HepG2 (cell line): ENCODE data around the gene RHBDF2. TPM values are rescaled to one million over a fixed set of nuclear protein-coding genes. Genes with fewer than 3 reads are reported as not detected.

Experiments
- ATAC-seq: fragments of 200-7000 bp; cut with Tn5 transposase; 3 replicates; pipeline ENCODE4 v1.9.1; 2020; ENCODE audit warnings: mild to moderate bottlenecking, moderate library complexity
- BruUV-seq: library from RNA; stranded (reverse); fragments of 400-500 nt; replicated peaks from 2 replicates; lab custom pipeline; 2021; lab: Mats Ljungman, UMichigan
- CTCF ChIA-PET: fragments of 300-600 bp; formaldehyde crosslinking; extraction: SDS; loops from one replicate; lab custom pipeline; 2021; ENCODE audit warnings: low total read pairs, inconsistent platforms, low intra/inter-chr PET ratio; lab: Yijun Ruan, JAX
- POLR2A ChIA-PET: fragments of 350-600 bp; sonication (Branson Sonifier 250); formaldehyde crosslinking; loops from one replicate; lab custom pipeline; 2020; ENCODE audit warnings: antibody characterized with exemption, inconsistent platforms; lab: Yijun Ruan, JAX
- DNase-seq: peaks from one replicate; pipeline ENCODE4 v3.0.0-alpha.2; 2015; ENCODE audit warnings: low spot score
- FAIRE-seq: peaks from 3 replicates; lab custom pipeline; 2011; peaks lifted over from hg19 to GRCh38; lab: Jason Lieb, UNC
- H2AFZ ChIP-seq: one replicate; pipeline ENCODE4 v1.6.1; 2011; ENCODE audit warnings: low read length, inconsistent platforms
- H3K27ac ChIP-seq: fragments of 300-600 bp; 3 replicates; pipeline ENCODE4 v1.8.0; 2011; ENCODE audit warnings: mixed run types, mild to moderate bottlenecking, mixed read lengths, low read length, inconsistent platforms; ENCODE audit not compliant: insufficient read depth; ENCODE audit errors: extremely low read length
- H3K27me3 ChIP-seq, 2 experiments: fragments of 200-600 bp in 1 of 2; 2 replicates in 1 of 2; 3 replicates in 1 of 2; pipeline versions ENCODE4 v1.6.0 to v1.8.0; 2011; ENCODE audit warnings: low read length in 2 of 2, mild to moderate bottlenecking in 2 of 2, moderate library complexity in 2 of 2, inconsistent platforms in 1 of 2; ENCODE audit not compliant: insufficient read depth in 2 of 2, control insufficient read depth in 1 of 2
- H3K36me3 ChIP-seq, 2 experiments: fragments of 200-600 bp in 1 of 2; replicated peaks in 1 of 2; 2 replicates in 1 of 2; 3 replicates in 1 of 2; pipeline versions ENCODE4 v1.5.1 to v1.8.0; 2011; ENCODE audit warnings: low read length in 2 of 2, inconsistent platforms in 1 of 2; ENCODE audit not compliant: insufficient read depth in 2 of 2, control insufficient read depth in 1 of 2
- H3K4me1 ChIP-seq: 2 replicates; pipeline ENCODE4 v1.5.1; 2012; ENCODE audit warnings: low read length, inconsistent platforms; ENCODE audit not compliant: insufficient read depth
- H3K4me2 ChIP-seq: 2 replicates; pipeline ENCODE4 v1.6.0; 2011; ENCODE audit warnings: low read depth, low read length, inconsistent platforms
- H3K4me3 ChIP-seq, 3 experiments: fragments of 200-600 bp in 1 of 3; sonication (generic), shearing (Covaris generic) in 1 of 3; replicated peaks in 1 of 3; 2 replicates each; pipeline ENCODE4 v1.5.1; 2011 to 2016; ENCODE audit warnings: low read length in 3 of 3, inconsistent platforms in 2 of 3, low read depth in 2 of 3, mild to moderate bottlenecking in 2 of 3, control low read depth in 1 of 3, mixed read lengths in 1 of 3; ENCODE audit not compliant: insufficient read depth in 1 of 3
- H3K79me2 ChIP-seq: one replicate; pipeline ENCODE4 v1.6.1; 2011; ENCODE audit warnings: low read length, inconsistent platforms; ENCODE audit not compliant: insufficient read depth
- H3K9ac ChIP-seq: 2 replicates; pipeline ENCODE4 v1.6.0; 2011; ENCODE audit warnings: mild to moderate bottlenecking, low read depth, low read length, inconsistent platforms; ENCODE audit not compliant: insufficient read depth
- H3K9me3 ChIP-seq: 2 replicates; pipeline ENCODE4 v1.5.1; 2012; ENCODE audit warnings: mild to moderate bottlenecking, low read length
- H4K20me1 ChIP-seq: 2 replicates; pipeline ENCODE4 v1.6.0; 2011; ENCODE audit warnings: inconsistent platforms, mild to moderate bottlenecking, low read length, moderate library complexity; ENCODE audit not compliant: insufficient read depth
- RFX5 ChIP-seq: IDR thresholded peaks from 2 replicates; pipeline ENCODE4 v1.6.1; 2011; ENCODE audit warnings: low read depth, low read length, improper control_type of control experiment
- RFXANK ChIP-seq: IDR thresholded peaks from 2 replicates; pipeline ENCODE4 v1.6.1; 2016
- SP1 ChIP-seq, 2 experiments: fragments of 450-650 bp in 1 of 2; sonication (generic) in 1 of 2; formaldehyde crosslinking in 1 of 2; IDR thresholded peaks; 2 replicates each; pipeline versions ENCODE4 v1.4.0 to v1.6.1; 2016 to 2020; ENCODE audit warnings: missing genetic modification reagents in 1 of 2
- TARDBP ChIP-seq: sonication (generic); formaldehyde crosslinking; IDR thresholded peaks from 2 replicates; pipeline ENCODE4 v1.8.0; 2022; ENCODE audit warnings: mild to moderate bottlenecking, missing genetic modification reagents
- TGIF2 ChIP-seq: IDR thresholded peaks from 2 replicates; pipeline ENCODE4 v1.6.1; 2016; ENCODE audit warnings: control low read depth, missing compliant biosample characterization
- WGBS: methylation state at CpG from one replicate; pipeline ENCODE4 v1.1.6; 2017; ENCODE audit warnings: low lambda C conversion rate; 5-methylcytosine and 5-hydroxymethylcytosine counted together
- in situ Hi-C: cut with HindIII; loops from 2 replicates; pipeline ENCODE4 v1.10.0; 2017; ENCODE audit warnings: low pct_unique_long_range_greater_than_20kb; ENCODE audit not compliant: extremely low pct_ligation_motif_present
- intact Hi-C: fragments of 100-400 bp; cut with micrococcal nuclease; formaldehyde crosslinking; loops from one replicate; pipeline ENCODE4 v1.10.0; 2022; ENCODE audit not compliant: unreplicated experiment
- polyA plus RNA-seq, 8 experiments: library from polyadenylated mRNA; depleted of rRNA in 3 of 8; stranded (reverse) in 7 of 8; unstranded in 1 of 8; fragments of >200 nt; fragmentation: Illumina TruSeq in 4 of 8; extraction: Trizol in 4 of 8; gene quantifications; 2 replicates each; pipeline versions ENCODE4 v1.2.1 to v1.2.3, GENCODE V29; 2011 to 2016; ENCODE audit warnings: low read depth in 4 of 8, missing spikeins in 1 of 8, mixed read lengths in 1 of 8; ENCODE audit not compliant: insufficient read depth in 1 of 8
- total RNA-seq, 5 experiments: library from RNA; depleted of rRNA; stranded (reverse); fragments of >200 nt; fragmentation: Illumina TruSeq; extraction: Trizol; gene quantifications; 2 replicates each; pipeline ENCODE4 v1.2.3, GENCODE V29; 2016; ENCODE audit warnings: low read depth in 1 of 5
- TF ChIP-seq, protein P1 (sequence below): IDR thresholded peaks from 2 replicates; pipeline ENCODE4 v1.6.1; 2012; ENCODE audit warnings: inconsistent platforms
- TF ChIP-seq, protein P2 (sequence below): sonication (generic); formaldehyde crosslinking; IDR thresholded peaks from 2 replicates; pipeline ENCODE4 v1.5.0; 2020; ENCODE audit warnings: missing genetic modification reagents, mild to moderate bottlenecking, borderline replicate concordance
- TF ChIP-seq, protein P3 (sequence below): sonication (generic); formaldehyde crosslinking; IDR thresholded peaks from 2 replicates; pipeline ENCODE4 v1.5.0; 2020; ENCODE audit warnings: mild to moderate bottlenecking, missing genetic modification reagents, borderline replicate concordance
- TF ChIP-seq, protein P4 (sequence below): sonication (generic); formaldehyde crosslinking; IDR thresholded peaks from 2 replicates; pipeline ENCODE4 v1.4.0; 2020; ENCODE audit warnings: mild to moderate bottlenecking, missing genetic modification reagents

The RHBDF2 gene
- total and polyA plus RNA-seq, 2 of the 13 experiments (the other 11 are each of a cell fraction or from before 2014, with no cell fraction given): 7.8 to 24.2 TPM

DNA sequence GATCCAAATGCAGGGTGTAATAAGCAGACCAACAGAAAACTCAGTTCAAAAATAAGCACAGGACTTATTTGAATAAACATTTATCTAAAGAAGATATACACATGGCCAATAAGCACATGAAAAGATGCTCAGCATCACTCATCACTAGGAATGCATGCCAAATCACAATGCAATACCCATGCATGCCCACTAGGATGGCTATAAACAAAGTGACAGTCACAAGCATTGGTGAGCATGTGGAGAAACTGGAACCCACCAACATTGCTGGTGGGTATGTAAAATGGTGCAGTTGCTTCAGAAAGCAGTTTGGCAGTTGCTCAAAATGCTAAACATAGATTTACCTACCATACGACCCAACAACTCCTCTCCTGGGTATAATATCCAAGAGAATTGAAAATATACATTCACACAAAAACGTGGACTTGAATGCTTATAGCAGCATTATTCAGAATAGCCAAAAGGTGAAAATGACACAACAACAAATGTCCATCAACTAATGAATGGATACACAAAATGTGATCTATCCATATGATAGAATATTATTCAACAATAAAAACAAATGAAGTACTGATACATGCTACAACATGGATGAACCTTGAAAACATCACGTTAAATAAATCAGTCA is 68.4 kb downstream of the RHBDF2 start:
- ChIA-PET POLR2A (no interaction called here), CTCF (interaction anchor here (0.7 to 1.1 kb wide), 2 partner anchors 15 to 26 kb away, joined by 3 to 4 read pairs; no protein-coding TSS in a partner anchor)
- FAIRE-seq (peak; percentile 86), ATAC-seq (peak; percentile 81), DNase-seq (peak; percentile 41)
- in situ Hi-C loops: no loop called here
- Histone ChIP-seq H3K4me1 (peaks cover 22% of the 10 kb centered on the region), H3K4me2 (no peak overlapping the region), H3K4me3 (no peak overlapping the region), H4K20me1 (peaks cover 41% of the 10 kb centered on the region), H3K27ac (no peak overlapping the region), H3K27me3 (no peaks in the 10 kb centered on the region), H3K9me3 (no peaks in the 10 kb centered on the region), H3K79me2 (peaks cover 83% of the 10 kb centered on the region), H3K36me3 (peaks cover 4 to 16% of the 10 kb centered on the region in 2 experiments; a peak in 3 of 5 replicates), H2AFZ (no peak overlapping the region), H3K9ac (no peak overlapping the region)
- WGBS: 95% methylated on average over 3 of the region's 3 CpGs
- intact Hi-C loops: loop anchor here (2.0 kb wide), 1 partner anchor 24 kb away; no protein-coding TSS in a partner anchor
- BruUV-seq: no TSS peak
- 0 out of 2 replicates have a peak, but pooled peaks have one; percentile 33 for TF ChIP-seq TGIF2 (CRISPR knock-in tag)
- TF ChIP-seq RFX5: peak; percentile 96
- no peak for TF ChIP-seq SP1 (IDR thresholded peaks at IDR 0.05)
- no peak for TF ChIP-seq SP1 (CRISPR knock-in tag; IDR thresholded peaks at IDR 0.05)
- TF ChIP-seq, protein P1, sequence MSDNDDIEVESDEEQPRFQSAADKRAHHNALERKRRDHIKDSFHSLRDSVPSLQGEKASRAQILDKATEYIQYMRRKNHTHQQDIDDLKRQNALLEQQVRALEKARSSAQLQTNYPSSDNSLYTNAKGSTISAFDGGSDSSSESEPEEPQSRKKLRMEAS: no peak
- TF ChIP-seq, protein P2, sequence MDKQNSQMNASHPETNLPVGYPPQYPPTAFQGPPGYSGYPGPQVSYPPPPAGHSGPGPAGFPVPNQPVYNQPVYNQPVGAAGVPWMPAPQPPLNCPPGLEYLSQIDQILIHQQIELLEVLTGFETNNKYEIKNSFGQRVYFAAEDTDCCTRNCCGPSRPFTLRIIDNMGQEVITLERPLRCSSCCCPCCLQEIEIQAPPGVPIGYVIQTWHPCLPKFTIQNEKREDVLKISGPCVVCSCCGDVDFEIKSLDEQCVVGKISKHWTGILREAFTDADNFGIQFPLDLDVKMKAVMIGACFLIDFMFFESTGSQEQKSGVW (CRISPR knock-in tag): no peak
- TF ChIP-seq RFXANK (CRISPR knock-in tag): peak; percentile 83; the same call in 1 of the 2 replicates
- TF ChIP-seq, protein P3, sequence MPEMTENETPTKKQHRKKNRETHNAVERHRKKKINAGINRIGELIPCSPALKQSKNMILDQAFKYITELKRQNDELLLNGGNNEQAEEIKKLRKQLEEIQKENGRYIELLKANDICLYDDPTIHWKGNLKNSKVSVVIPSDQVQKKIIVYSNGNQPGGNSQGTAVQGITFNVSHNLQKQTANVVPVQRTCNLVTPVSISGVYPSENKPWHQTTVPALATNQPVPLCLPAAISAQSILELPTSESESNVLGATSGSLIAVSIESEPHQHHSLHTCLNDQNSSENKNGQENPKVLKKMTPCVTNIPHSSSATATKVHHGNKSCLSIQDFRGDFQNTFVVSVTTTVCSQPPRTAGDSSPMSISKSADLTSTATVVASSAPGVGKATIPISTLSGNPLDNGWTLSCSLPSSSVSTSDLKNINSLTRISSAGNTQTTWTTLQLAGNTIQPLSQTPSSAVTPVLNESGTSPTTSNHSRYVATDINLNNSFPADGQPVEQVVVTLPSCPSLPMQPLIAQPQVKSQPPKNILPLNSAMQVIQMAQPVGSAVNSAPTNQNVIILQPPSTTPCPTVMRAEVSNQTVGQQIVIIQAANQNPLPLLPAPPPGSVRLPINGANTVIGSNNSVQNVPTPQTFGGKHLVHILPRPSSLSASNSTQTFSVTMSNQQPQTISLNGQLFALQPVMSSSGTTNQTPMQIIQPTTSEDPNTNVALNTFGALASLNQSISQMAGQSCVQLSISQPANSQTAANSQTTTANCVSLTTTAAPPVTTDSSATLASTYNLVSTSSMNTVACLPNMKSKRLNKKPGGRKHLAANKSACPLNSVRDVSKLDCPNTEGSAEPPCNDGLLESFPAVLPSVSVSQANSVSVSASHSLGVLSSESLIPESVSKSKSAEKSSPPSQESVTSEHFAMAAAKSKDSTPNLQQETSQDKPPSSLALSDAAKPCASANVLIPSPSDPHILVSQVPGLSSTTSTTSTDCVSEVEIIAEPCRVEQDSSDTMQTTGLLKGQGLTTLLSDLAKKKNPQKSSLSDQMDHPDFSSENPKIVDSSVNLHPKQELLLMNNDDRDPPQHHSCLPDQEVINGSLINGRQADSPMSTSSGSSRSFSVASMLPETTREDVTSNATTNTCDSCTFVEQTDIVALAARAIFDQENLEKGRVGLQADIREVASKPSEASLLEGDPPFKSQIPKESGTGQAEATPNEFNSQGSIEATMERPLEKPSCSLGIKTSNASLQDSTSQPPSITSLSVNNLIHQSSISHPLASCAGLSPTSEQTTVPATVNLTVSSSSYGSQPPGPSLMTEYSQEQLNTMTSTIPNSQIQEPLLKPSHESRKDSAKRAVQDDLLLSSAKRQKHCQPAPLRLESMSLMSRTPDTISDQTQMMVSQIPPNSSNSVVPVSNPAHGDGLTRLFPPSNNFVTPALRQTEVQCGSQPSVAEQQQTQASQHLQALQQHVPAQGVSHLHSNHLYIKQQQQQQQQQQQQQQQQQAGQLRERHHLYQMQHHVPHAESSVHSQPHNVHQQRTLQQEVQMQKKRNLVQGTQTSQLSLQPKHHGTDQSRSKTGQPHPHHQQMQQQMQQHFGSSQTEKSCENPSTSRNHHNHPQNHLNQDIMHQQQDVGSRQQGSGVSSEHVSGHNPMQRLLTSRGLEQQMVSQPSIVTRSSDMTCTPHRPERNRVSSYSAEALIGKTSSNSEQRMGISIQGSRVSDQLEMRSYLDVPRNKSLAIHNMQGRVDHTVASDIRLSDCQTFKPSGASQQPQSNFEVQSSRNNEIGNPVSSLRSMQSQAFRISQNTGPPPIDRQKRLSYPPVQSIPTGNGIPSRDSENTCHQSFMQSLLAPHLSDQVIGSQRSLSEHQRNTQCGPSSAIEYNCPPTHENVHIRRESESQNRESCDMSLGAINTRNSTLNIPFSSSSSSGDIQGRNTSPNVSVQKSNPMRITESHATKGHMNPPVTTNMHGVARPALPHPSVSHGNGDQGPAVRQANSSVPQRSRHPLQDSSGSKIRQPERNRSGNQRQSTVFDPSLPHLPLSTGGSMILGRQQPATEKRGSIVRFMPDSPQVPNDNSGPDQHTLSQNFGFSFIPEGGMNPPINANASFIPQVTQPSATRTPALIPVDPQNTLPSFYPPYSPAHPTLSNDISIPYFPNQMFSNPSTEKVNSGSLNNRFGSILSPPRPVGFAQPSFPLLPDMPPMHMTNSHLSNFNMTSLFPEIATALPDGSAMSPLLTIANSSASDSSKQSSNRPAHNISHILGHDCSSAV (CRISPR knock-in tag): no peak
- TF ChIP-seq, protein P4, sequence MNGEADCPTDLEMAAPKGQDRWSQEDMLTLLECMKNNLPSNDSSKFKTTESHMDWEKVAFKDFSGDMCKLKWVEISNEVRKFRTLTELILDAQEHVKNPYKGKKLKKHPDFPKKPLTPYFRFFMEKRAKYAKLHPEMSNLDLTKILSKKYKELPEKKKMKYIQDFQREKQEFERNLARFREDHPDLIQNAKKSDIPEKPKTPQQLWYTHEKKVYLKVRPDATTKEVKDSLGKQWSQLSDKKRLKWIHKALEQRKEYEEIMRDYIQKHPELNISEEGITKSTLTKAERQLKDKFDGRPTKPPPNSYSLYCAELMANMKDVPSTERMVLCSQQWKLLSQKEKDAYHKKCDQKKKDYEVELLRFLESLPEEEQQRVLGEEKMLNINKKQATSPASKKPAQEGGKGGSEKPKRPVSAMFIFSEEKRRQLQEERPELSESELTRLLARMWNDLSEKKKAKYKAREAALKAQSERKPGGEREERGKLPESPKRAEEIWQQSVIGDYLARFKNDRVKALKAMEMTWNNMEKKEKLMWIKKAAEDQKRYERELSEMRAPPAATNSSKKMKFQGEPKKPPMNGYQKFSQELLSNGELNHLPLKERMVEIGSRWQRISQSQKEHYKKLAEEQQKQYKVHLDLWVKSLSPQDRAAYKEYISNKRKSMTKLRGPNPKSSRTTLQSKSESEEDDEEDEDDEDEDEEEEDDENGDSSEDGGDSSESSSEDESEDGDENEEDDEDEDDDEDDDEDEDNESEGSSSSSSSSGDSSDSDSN (CRISPR knock-in tag): no peak
- TF ChIP-seq TARDBP (CRISPR knock-in tag): no peak
